Measurements from ENCODE around the gene CDCA3.

The CDCA3 gene

DNA sequence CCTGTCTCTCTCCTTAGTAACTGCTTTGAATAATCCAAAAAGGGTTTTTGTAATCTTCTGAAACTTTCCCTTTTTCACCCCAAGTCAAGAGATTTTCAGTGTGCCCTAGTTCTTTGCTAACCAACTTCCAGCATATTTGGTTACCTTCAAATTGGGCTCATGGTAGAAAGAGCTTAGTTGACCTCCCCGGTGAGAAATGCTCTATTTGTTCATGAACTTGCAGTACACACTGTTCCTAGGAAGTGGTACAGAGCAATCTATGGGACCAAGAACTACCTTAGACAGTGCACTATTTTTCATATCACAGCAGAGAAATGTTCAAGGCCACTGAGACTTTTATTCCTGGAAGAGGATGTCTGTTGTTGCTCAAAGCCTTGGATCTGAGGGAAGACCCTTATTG, 2.5 kb upstream of the CDCA3 start:
- DNase-seq = no peak

- peak in 33 of 51 donors; percentile 19 to 65 (median 43) for DNase-seq
Measured at GRCh38 chr12:6852651-6853354, 1.7 kb upstream of the CDCA3 start.

- DNase-seq = peak; percentile 94 to 100 (median 100)
Measured at GRCh38 chr12:6851921-6852650, 1.0 kb upstream of the CDCA3 start, which contains the start of gene USP5. TSS of gene USP5 (plus strand) at chr12:6852150. CDS start at chr12:6852180, 30 bp downstream.

DNA sequence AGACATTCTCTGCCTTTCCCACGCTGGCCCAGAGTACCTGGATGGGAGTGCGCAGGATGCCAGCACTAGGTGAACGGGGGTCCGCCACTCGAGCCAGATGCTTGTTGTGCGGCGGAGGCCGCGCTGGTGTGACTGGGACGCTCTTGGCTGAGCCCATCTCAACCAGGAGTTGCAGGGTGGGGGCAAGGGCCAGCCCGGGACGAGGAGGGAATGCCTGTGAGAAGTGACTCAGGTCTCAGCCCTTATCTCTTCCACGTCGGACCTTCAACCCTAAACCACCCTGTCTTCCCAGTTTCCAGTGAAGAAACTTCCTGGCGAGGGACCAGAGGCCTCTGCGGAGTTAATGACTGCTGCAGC, 312 bp downstream of the CDCA3 start:
- peak in 1 of 51 donors; percentile 52 for DNase-seq

GRCh38 chr12:6849976-6850560, 1.0 kb downstream of the CDCA3 start:
- no peak for DNase-seq

DNA sequence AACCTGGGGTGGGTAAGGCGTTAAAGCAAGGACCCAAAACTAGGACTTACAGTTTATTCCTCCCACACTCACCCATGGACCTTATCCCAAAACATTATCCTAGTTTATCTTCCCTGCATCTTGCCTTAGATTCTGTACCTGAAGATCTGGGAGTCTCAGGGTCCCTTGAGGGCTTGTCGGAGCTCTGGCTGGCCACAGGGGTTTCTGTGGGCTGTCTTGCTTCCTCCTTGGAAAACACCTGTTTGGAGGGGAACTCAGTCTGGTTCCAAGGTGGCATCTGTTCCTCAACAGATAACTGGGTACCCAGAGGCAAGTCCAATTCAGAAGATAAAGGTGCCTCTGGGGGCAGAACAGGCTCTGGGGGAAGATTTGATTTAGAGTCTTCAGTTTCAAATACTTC, 1.7 kb downstream of the CDCA3 start:
- DNase-seq = no peak

DNA sequence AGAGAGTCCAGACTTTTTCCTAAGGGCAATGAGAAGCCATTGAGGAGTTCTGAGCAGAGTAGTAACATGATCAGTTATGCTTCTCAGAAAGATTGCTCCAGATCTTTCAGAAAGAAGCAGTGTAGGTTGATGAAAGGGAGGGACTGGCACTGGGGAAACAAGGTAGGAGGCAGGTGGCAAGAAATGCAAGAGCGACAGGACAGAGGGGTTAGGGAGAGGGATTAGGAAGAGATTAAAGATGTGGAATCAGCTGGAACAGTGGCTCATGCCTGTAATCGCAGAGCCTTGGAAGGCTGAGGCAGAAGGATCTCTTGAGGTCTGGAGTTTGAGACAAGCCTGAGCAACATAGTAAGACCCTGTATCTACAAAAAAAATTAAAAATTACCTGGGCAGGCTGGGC, 3.4 kb downstream of the CDCA3 start:
- DNase-seq = no peak

DNA sequence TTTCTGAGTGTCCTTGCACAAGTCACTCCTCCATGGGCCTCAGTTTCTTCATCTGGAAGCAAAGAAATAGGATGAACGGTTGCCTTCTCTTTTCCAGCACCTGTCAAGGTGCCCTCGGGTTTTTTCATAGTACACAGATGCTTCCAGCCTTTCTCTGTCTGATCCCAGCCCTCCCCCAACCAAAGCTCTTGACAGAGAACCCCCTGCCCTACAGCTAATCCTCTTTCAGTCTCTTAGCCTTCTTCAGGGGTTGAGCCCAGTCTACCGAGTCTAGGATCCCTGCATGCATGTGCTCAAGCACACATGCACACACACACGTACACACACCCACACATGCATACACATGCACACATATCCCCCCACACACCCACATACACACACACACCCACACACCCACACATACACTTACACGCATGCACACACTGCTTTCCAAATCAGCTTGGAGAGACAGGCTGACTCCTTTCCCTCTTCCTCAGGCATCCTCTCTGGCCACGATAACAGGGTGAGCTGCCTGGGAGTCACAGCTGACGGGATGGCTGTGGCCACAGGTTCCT, 4.7 kb downstream of the CDCA3 start:
- DNase-seq = no peak

DNA sequence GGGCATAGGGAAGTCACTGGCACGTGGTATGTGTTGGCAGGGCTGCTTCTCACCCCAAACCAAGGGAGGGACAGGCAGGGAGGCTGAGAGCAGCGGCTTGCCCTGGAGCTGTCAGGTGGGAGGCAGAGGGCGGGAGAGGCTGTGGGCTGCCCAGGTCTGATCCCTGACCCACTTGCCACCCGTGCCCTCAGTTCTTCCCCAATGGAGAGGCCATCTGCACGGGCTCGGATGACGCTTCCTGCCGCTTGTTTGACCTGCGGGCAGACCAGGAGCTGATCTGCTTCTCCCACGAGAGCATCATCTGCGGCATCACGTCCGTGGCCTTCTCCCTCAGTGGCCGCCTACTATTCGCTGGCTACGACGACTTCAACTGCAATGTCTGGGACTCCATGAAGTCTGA, 5.7 kb downstream of the CDCA3 start:
- no peak for DNase-seq

DNA sequence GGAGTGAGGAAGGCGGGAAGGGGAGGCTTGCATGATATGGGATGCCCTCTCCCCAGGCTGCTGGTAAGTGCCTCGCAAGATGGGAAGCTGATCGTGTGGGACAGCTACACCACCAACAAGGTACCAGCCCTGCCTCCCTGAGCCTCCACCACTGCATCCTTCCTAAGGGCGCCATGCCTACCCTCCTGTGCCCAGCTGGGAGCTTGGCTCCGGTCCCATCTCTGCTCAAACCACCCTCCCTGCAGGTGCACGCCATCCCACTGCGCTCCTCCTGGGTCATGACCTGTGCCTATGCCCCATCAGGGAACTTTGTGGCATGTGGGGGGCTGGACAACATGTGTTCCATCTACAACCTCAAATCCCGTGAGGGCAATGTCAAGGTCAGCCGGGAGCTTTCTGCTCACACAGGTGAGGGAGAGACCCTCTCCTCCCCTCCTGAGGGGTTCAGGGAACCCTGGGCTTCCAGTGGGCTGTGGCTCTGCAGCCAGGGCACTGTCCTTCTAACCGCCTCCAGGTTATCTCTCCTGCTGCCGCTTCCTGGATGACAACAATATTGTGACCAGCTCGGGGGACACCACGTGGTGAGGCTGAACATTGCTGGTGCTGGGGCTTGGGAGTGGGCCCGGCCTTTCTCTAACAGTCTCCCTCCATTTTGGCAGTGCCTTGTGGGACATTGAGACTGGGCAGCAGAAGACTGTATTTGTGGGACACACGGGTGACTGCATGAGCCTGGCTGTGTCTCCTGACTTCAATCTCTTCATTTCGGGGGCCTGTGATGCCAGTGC, 7.8 kb downstream of the CDCA3 start:
- no peak for DNase-seq

DNA sequence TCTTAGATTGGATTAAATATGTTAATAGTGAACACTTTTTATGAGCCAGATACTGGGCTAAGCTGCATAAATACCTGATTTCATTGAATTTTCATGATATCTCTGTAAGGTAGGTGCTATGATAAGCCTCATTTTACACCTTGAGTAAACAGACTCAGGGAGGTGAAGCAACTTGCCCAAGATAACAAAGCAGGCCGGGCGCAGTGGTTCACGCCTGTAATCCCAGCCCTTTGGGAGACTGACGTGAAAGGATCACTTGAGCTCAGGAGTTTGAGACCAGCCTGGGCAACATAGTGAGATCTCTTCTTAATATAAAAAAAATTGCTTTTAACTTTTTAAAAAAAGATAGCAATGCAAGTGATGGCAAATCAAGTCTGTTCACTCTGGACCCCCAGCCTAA, 9.0 kb downstream of the CDCA3 start:
- no peak for DNase-seq

GRCh38 chr12:6840761-6841515, 10.1 kb downstream of the CDCA3 start, which contains the start of gene GNB3:
TSS of gene GNB3 (plus strand) at chr12:6840925. CDS start at chr12:6841288, 363 bp downstream.
- DNase-seq = no peak

DNA sequence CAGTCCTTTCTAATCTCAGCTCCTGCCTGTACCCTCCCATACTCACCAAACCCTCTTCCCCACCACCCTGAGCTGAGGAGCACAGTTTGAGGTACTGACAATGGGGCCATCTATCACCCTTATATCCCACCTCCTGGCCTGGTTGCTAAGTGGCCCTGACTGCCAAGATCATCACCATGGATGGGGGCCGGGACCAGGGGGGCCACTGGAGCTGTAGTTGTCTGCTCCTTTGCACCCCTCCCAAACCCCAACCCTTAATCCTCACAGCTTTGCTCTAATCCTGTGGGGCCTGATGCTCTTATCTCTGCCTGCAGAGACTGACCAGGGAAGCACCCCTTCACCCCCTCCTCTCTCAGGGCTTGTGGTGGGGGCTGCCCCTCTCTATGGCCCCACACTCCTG, 10.8 kb downstream of the CDCA3 start:
- no peak for DNase-seq

GRCh38 chr12:6839482-6840201, 11.4 kb downstream of the CDCA3 start:
- DNase-seq = no peak

GRCh38 chr12:6838854-6839253, 12.2 kb downstream of the CDCA3 start:
- no peak for DNase-seq

GRCh38 chr12:6837370-6838060, 13.6 kb downstream of the CDCA3 start:
- DNase-seq = no peak

- no peak for DNase-seq
Measured at GRCh38 chr12:6836851-6837250, 14.2 kb downstream of the CDCA3 start.

GRCh38 chr12:6834873-6835272, 16.2 kb downstream of the CDCA3 start:
- DNase-seq = peak in 2 of 51 donors; percentile 6 to 15

GRCh38 chr12:6834254-6834653, 16.8 kb downstream of the CDCA3 start:
- DNase-seq = no peak

Data from hypothalamus (tissue), 51 donors.